Natural killer cell (primary cell): ENCODE data around the gene ST3GAL5. TPM values are rescaled to one million over a fixed set of nuclear protein-coding genes. Genes with fewer than 3 reads are reported as not detected.

Source experiments
- ATAC-seq, 3 donors: fragments of 150-1000 bp in 2 of 3; fragments of 200-7000 bp in 1 of 3; cut with Tn5 transposase; 1 replicate in 1 of 3; 2 replicates in 2 of 3; pipeline ENCODE4 v1.10.0; 2021; ENCODE audit warnings: mild to moderate bottlenecking in 2 of 3, moderate library complexity in 2 of 3
- DNase-seq, 2 donors: peaks; one replicate each; pipeline versions ENCODE4 v3.0.0 to v3.0.0-alpha.2; 2013 to 2021; ENCODE audit warnings: mixed read lengths in 1 of 2
- H3K27ac ChIP-seq: one replicate; pipeline ENCODE4 v1.5.1; 2013; ENCODE audit warnings: mild to moderate bottlenecking, low read length
- H3K27me3 ChIP-seq: one replicate; pipeline ENCODE4 v1.6.1; 2013; ENCODE audit warnings: low read length; ENCODE audit not compliant: control insufficient read depth, insufficient read depth
- H3K36me3 ChIP-seq: one replicate; pipeline ENCODE4 v1.6.1; 2013; ENCODE audit warnings: low read length; ENCODE audit not compliant: control insufficient read depth, insufficient read depth
- H3K4me1 ChIP-seq: one replicate; pipeline ENCODE4 v1.6.1; 2013; ENCODE audit warnings: low read length; ENCODE audit not compliant: control insufficient read depth, insufficient read depth
- H3K4me3 ChIP-seq: one replicate; pipeline ENCODE4 v1.5.1; 2013; ENCODE audit warnings: low read length
- H3K9me3 ChIP-seq: one replicate; pipeline ENCODE4 v1.6.1; 2013; ENCODE audit warnings: low read length; ENCODE audit not compliant: control insufficient read depth, insufficient read depth
- H3K27ac Mint-ChIP-seq, 2 donors: one replicate each; pipeline ENCODE4 v1.8.0; 2022; ENCODE audit warnings: mild to moderate bottlenecking in 2 of 2, mixed read lengths in 2 of 2, moderate library complexity in 1 of 2
- H3K27me3 Mint-ChIP-seq, 2 donors: one replicate each; pipeline ENCODE4 v1.8.0; 2022; ENCODE audit warnings: low read depth in 2 of 2, mixed read lengths in 2 of 2
- H3K36me3 Mint-ChIP-seq: one replicate; pipeline ENCODE4 v1.8.0; 2022; ENCODE audit warnings: mixed read lengths
- H3K4me1 Mint-ChIP-seq, 2 donors: one replicate each; pipeline ENCODE4 v1.8.0; 2022; ENCODE audit warnings: mixed read lengths in 2 of 2
- H3K4me3 Mint-ChIP-seq: one replicate; pipeline ENCODE4 v1.8.0; 2022; ENCODE audit warnings: mild to moderate bottlenecking, moderate library complexity, mixed read lengths
- H3K9me3 Mint-ChIP-seq, 2 donors: one replicate each; pipeline ENCODE4 v1.8.0; 2022; ENCODE audit warnings: mixed read lengths in 2 of 2
- CTCF ChIP-seq: fragments of 200-600 bp; IDR thresholded peaks from one replicate; pipeline ENCODE4 v1.8.0; 2022; ENCODE audit warnings: antibody characterized with exemption
- WGBS: methylation state at CpG from one replicate; pipeline ENCODE4 v1.1.7; 2013; ENCODE audit warnings: missing lambda C conversion rate; ENCODE audit not compliant: insufficient coverage; 5-methylcytosine and 5-hydroxymethylcytosine counted together
- intact Hi-C: fragments of 100-400 bp; cut with micrococcal nuclease; formaldehyde crosslinking; loops from one replicate; pipeline ENCODE4 v1.14.2; 2022
- total RNA-seq, 4 donors: library from RNA; stranded (reverse); fragments of 120-200 nt in 1 of 4; gene quantifications; one replicate each; pipeline versions ENCODE4 v1.2.3 to v1.2.4, GENCODE V29; 2013 to 2022

ST3GAL5 gene
- total RNA-seq = 10 to 100 TPM; 54.6 to 72.4 (median 66.1) TPM
- total RNA-seq (2013) = 65.2 TPM

DNA sequence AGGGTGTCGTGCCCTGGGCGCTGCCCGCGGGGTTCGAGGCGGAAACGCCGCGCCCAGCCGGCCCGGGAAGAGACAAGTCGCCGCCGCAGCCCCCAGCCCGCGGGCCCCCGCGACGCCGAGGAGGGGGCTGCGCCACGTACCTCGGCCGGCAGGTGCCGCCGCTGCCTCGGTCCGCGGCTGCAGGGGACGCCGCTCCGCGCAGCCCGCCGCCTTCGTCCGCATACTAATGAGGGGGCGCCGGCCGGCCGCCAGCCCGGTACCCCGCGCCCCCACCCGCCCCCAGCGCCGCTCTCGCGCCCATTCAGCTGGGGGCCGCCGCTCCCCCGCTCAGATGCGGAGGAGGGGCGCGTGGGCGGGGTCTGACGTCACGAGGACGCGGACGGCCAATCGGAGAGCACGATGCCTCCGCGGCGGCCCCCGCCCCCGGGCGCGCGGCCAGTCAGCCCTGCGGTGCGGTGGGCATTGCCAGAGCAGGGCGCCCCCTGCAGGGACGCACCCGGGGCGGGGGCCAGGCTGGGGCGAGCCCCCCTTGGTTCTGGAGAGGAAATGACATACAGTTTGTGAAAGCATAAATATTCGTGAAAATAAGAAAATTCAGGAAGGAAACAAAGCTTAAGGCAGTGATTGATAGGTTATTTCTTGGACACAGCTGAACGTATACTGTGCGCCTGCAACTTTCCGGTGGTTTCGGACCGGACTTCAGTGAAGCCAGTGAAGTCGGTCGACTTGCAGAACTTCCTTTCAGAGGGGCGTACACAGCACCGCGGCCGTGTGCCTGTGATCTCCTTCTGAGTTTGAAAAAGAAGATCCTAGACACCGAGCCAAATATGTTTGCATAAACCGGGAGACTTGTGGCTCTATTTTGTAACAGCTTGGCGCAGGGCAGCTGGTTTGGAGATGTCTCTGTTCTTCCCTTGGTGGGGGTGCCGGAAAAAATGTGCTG is at the start of gene ST3GAL5:
Gene ST3GAL5 (minus strand): TSS at position 307 of the 943 bp plus-strand sequence. CDS start 85 bp downstream, at position 222.
- intact Hi-C loops = loop anchor here (1.0 to 10.0 kb wide), 6 partner anchors 36 to 306 kb away; partner anchors contain the start of genes GNLY, IMMT and MRPL35
- peaks cover 71 to 74% of the 10 kb centered on the region in 2 donors for H3K4me1 Mint-ChIP-seq
- ATAC-seq = peak; percentile 81 to 94 (median 90)
- DNase-seq = peak; percentile 92 to 96
- peak; percentile 83 for TF ChIP-seq CTCF
- H3K4me3 ChIP-seq = peak within 1 kb of the TSS; percentile 90
- H3K27me3 ChIP-seq = no peaks in the 10 kb centered on the region
- no peaks in the 10 kb centered on the region for H3K36me3 ChIP-seq
- H3K9me3 Mint-ChIP-seq = no peaks in the 10 kb centered on the region
- H3K4me3 Mint-ChIP-seq = peak within 1 kb of the TSS; percentile 98
- no peaks in the 10 kb centered on the region for H3K9me3 ChIP-seq
- peaks cover 56% of the 10 kb centered on the region for H3K4me1 ChIP-seq
- H3K36me3 Mint-ChIP-seq = no peaks in the 10 kb centered on the region
- 0% methylated on average over 94 of the region's 94 CpGs for WGBS
- peak within 1 kb of the TSS; percentile 83 for H3K27ac ChIP-seq
- H3K27me3 Mint-ChIP-seq = no peaks in the 10 kb centered on the region
- H3K27ac Mint-ChIP-seq = peak within 1 kb of the TSS; percentile 96 to 97

DNA sequence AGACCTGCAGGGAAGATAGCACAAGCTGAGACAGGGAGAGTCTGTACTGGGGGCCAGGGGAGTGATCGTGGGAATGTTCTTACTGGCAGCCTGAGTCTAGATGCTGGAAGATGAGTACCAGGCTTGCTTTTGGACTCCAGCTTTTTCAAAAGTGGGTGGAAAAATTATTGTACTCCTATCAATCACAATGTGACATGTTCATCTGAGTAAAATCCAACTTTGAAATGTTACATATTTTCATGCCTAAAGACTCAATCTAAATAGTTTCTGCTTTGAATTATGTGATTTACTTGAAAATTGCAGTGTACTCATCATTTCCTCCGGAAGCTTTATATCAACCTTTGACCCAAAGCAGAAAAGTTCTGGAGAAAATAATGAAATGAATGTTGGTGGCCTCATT is 49.7 kb upstream of the ST3GAL5 start:
- H3K27ac Mint-ChIP-seq = no peak overlapping the region
- H3K4me3 Mint-ChIP-seq = no peak overlapping the region
- H3K4me3 ChIP-seq = no peak overlapping the region
- no peaks in the 10 kb centered on the region for H3K27me3 ChIP-seq
- intact Hi-C loops = no loop called here
- H3K9me3 Mint-ChIP-seq = peaks cover 5 to 9% of the 10 kb centered on the region in 2 donors
- TF ChIP-seq CTCF = no peak
- H3K36me3 ChIP-seq = no peaks in the 10 kb centered on the region
- no peak overlapping the region for H3K27ac ChIP-seq
- H3K27me3 Mint-ChIP-seq = no peaks in the 10 kb centered on the region
- peaks cover 4 to 5% of the 10 kb centered on the region in 2 donors for H3K4me1 Mint-ChIP-seq
- ATAC-seq (no peak), DNase-seq (no peak)
- H3K36me3 Mint-ChIP-seq = peaks cover 11% of the 10 kb centered on the region
- H3K9me3 ChIP-seq = peaks cover 11% of the 10 kb centered on the region
- 100% methylated on average over 2 of the region's 2 CpGs for WGBS
- H3K4me1 ChIP-seq = no peaks in the 10 kb centered on the region

- Histone ChIP-seq H3K36me3 (no peaks in the 10 kb centered on the region), H3K4me1 (no peaks in the 10 kb centered on the region), H3K9me3 (peaks cover 5% of the 10 kb centered on the region), H3K27me3 (no peaks in the 10 kb centered on the region), H3K27ac (no peak overlapping the region), H3K4me3 (no peak overlapping the region)
- DNase-seq (no peak), ATAC-seq (no peak)
- Mint-ChIP-seq H3K9me3 (peaks cover 0 to 4% of the 10 kb centered on the region in 2 donors), H3K4me3 (no peak overlapping the region), H3K27me3 (no peaks in the 10 kb centered on the region), H3K4me1 (peaks cover 4 to 9% of the 10 kb centered on the region in 2 donors), H3K36me3 (no peaks in the 10 kb centered on the region), H3K27ac (no peak overlapping the region)
- TF ChIP-seq CTCF = no peak
- intact Hi-C loops = no loop called here
- 92% methylated on average over 5 of the region's 5 CpGs for WGBS
Observed at GRCh38 chr2:85937069-85937439, 48.3 kb upstream of the ST3GAL5 start.
